ENCODE measurements around the gene NELL2. TPM values are rescaled to one million over a fixed set of nuclear protein-coding genes. Genes with fewer than 3 reads are reported as not detected.

Gene NELL2
- total RNA-seq, 1 experiment from 2014 or later = 32.7 TPM

DNA sequence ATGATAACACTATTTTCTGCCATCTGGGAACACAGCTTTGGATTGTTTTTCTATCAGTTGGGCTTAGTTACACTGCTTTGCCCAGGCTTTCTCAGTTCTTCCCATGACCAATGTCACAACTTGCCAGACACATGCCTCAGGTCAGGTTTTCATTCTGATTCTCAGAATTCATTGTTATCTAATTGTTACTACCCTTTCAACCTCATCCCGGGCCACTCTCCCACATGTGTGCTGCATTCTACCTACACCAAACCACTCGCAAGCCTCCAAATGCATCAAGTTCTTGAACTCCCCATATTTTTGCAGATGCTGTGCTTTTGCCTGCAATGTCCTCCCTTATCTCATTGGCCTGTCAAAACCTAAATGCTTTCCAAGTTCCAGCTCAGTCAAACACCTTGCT lies 36.3 kb downstream of the NELL2 start:
- no peak overlapping the region for H2BK12ac ChIP-seq (ENCODE audit: insufficient read length, low read depth, low read length)
- no peak overlapping the region for H2BK120ac ChIP-seq (ENCODE audit: low read depth, low read length, poor library complexity, severe bottlenecking)
- H3K27me3 ChIP-seq (ENCODE audit: insufficient read depth, low read length) = no peaks in the 10 kb centered on the region
- no peaks in the 10 kb centered on the region for H3K4me1 ChIP-seq (ENCODE audit: insufficient read depth, low read length)
- H3K4me3 Mint-ChIP-seq = no peak overlapping the region
- no peaks in the 10 kb centered on the region for H3K9me3 Mint-ChIP-seq
- H3K14ac ChIP-seq (ENCODE audit: insufficient read depth, low read length) = no peak overlapping the region
- H3K79me2 ChIP-seq (ENCODE audit: insufficient read depth, low read length) = peaks cover 2% of the 10 kb centered on the region; the same call in 1 of the 2 replicates
- no peaks in the 10 kb centered on the region for H3K9me3 ChIP-seq (ENCODE audit: control insufficient read depth, low read depth, low read length)
- H4K8ac ChIP-seq (replicated peaks; ENCODE audit: insufficient read length, low read depth, low read length) = no peak overlapping the region
- DNase-seq = no peak
- no peak overlapping the region for H3K9ac ChIP-seq (ENCODE audit: extremely low read depth, insufficient read length, low read length)
- no peak overlapping the region for H3K18ac ChIP-seq (ENCODE audit: insufficient read length, low read depth, low read length)
- no peak overlapping the region for H3K4ac ChIP-seq (ENCODE audit: low read depth, low read length)
- no peak overlapping the region for H3K4me2 ChIP-seq (ENCODE audit: insufficient read depth, insufficient read length, low read length)
- no CpG with 5 or more reads among the region's 2 CpGs for WGBS (ENCODE audit: extremely low coverage, insufficient read length, low lambda C conversion rate)
- H4K91ac ChIP-seq (ENCODE audit: insufficient read length, low read depth, low read length) = no peak overlapping the region
- H3K27me3 Mint-ChIP-seq (ENCODE audit: low read depth) = no peaks in the 10 kb centered on the region
- no peaks in the 10 kb centered on the region for H3K36me3 Mint-ChIP-seq (ENCODE audit: insufficient read depth in 1 of 3, low read depth in 3 of 3)
- H2BK15ac ChIP-seq (ENCODE audit: low read depth, low read length) = no peak overlapping the region
- no peak overlapping the region for H2AK5ac ChIP-seq (ENCODE audit: insufficient read length, low read length)
- no peak overlapping the region for H3K23ac ChIP-seq (ENCODE audit: insufficient read length, low read depth, low read length)
- no peak overlapping the region for H3T11ph ChIP-seq (ENCODE audit: low read length)
- peaks cover 7 to 8% of the 10 kb centered on the region in 2 experiments for H3K4me1 Mint-ChIP-seq
- peaks cover 2% of the 10 kb centered on the region for H3K79me1 ChIP-seq (ENCODE audit: insufficient read depth, low read depth, low read length, poor library complexity, severe bottlenecking)
- no peak overlapping the region for H3K27ac Mint-ChIP-seq
- H4K5ac ChIP-seq (ENCODE audit: insufficient read length, low read depth, low read length) = no peak overlapping the region
- H4K20me1 ChIP-seq (ENCODE audit: control insufficient read depth, insufficient read depth, insufficient read length) = no peaks in the 10 kb centered on the region
- H2AFZ ChIP-seq (ENCODE audit: low read length) = no peak overlapping the region
- no peak overlapping the region for H3K27ac ChIP-seq (ENCODE audit: insufficient read length, low read depth, low read length)
- no peak overlapping the region for H2BK5ac ChIP-seq (ENCODE audit: insufficient read length, low read length)
- no peaks in the 10 kb centered on the region for H3K23me2 ChIP-seq (ENCODE audit: insufficient read length, low read depth, low read length, poor library complexity, severe bottlenecking)
- no peak overlapping the region for H3K56ac ChIP-seq (ENCODE audit: insufficient read length, low read depth, low read length)
- no peak overlapping the region for H2BK20ac ChIP-seq (ENCODE audit: low read depth, low read length, poor library complexity, severe bottlenecking)
- TF ChIP-seq, protein P1, sequence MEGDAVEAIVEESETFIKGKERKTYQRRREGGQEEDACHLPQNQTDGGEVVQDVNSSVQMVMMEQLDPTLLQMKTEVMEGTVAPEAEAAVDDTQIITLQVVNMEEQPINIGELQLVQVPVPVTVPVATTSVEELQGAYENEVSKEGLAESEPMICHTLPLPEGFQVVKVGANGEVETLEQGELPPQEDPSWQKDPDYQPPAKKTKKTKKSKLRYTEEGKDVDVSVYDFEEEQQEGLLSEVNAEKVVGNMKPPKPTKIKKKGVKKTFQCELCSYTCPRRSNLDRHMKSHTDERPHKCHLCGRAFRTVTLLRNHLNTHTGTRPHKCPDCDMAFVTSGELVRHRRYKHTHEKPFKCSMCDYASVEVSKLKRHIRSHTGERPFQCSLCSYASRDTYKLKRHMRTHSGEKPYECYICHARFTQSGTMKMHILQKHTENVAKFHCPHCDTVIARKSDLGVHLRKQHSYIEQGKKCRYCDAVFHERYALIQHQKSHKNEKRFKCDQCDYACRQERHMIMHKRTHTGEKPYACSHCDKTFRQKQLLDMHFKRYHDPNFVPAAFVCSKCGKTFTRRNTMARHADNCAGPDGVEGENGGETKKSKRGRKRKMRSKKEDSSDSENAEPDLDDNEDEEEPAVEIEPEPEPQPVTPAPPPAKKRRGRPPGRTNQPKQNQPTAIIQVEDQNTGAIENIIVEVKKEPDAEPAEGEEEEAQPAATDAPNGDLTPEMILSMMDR (conservative IDR thresholded peaks at IDR 0.05) = no peak

Data from H9 (cell line).